ENCODE data around the gene CXADR.

- no peak for TF ChIP-seq CTCF (IDR thresholded peaks at IDR 0.05)
- TF ChIP-seq POLR2A (IDR thresholded peaks at IDR 0.05), result peak in 1 of 2 donors; percentile 28
Measured at GRCh38 chr21:17472592-17473271, 40.1 kb upstream of the CXADR start.
